Measurements from ENCODE around the gene CNTNAP2. TPM values are rescaled to one million over a fixed set of nuclear protein-coding genes. Genes with fewer than 3 reads are reported as not detected.

CNTNAP2 gene
- total RNA-seq, 2 donors from 2014 or later = 171 to 228 TPM

DNA sequence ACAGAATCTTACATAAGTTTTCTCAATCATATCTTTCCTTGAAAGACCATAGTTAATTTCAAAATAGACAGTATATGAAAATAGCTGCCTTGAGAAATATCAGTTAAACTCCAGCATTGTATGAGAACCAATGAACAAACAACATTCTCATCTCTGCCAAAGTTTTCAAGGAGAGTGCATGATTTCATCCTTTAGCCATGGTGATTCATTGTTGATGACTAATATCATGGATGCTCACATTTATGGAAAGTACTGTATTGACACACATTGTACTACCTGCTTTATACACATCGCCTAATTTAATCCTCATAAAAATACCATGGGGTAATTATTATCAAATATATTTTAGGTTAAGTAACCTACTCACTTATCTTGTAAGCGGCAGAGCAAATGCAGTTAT lies 250.3 kb downstream of the CNTNAP2 start:
- no peaks in the 10 kb centered on the region for H3K27me3 ChIP-seq (ENCODE audit: control insufficient read depth, insufficient read depth, low read length, poor library complexity, severe bottlenecking)
- TF ChIP-seq, protein P1, sequence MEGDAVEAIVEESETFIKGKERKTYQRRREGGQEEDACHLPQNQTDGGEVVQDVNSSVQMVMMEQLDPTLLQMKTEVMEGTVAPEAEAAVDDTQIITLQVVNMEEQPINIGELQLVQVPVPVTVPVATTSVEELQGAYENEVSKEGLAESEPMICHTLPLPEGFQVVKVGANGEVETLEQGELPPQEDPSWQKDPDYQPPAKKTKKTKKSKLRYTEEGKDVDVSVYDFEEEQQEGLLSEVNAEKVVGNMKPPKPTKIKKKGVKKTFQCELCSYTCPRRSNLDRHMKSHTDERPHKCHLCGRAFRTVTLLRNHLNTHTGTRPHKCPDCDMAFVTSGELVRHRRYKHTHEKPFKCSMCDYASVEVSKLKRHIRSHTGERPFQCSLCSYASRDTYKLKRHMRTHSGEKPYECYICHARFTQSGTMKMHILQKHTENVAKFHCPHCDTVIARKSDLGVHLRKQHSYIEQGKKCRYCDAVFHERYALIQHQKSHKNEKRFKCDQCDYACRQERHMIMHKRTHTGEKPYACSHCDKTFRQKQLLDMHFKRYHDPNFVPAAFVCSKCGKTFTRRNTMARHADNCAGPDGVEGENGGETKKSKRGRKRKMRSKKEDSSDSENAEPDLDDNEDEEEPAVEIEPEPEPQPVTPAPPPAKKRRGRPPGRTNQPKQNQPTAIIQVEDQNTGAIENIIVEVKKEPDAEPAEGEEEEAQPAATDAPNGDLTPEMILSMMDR (conservative IDR thresholded peaks at IDR 0.05) = no peak
- Mint-ChIP-seq H3K27me3 (ENCODE audit: insufficient read depth) (no peaks in the 10 kb centered on the region), H3K4me1 (no peaks in the 10 kb centered on the region), H3K27ac (no peak overlapping the region), H3K4me3 (no peak overlapping the region), H3K9me3 (no peaks in the 10 kb centered on the region), H3K36me3 (ENCODE audit: low read depth) (no peaks in the 10 kb centered on the region)
- no peak for DNase-seq
- no peaks in the 10 kb centered on the region for H3K36me3 ChIP-seq (ENCODE audit: control insufficient read depth, insufficient read depth, low read length)
- H3K27ac ChIP-seq (ENCODE audit: low read depth, low read length) = no peak overlapping the region
- H3K4me1 ChIP-seq (ENCODE audit: control insufficient read depth, insufficient read depth, low read length) = no peaks in the 10 kb centered on the region
- no peaks in the 10 kb centered on the region for H3K9me3 ChIP-seq (ENCODE audit: control insufficient read depth, low read length)
- H3K9ac ChIP-seq (ENCODE audit: extremely low read depth, low read length, poor library complexity, severe bottlenecking) = no peak overlapping the region
- WGBS, 2 experiments (ENCODE audit: insufficient coverage in 1 of 2, insufficient read length in 1 of 2) = 92% methylated on average over 2 of the region's 2 CpGs; no CpG with 5 or more reads in 1 of the 2 experiments
- no peak overlapping the region for H3K4me3 ChIP-seq (ENCODE audit: low read length)

DNA sequence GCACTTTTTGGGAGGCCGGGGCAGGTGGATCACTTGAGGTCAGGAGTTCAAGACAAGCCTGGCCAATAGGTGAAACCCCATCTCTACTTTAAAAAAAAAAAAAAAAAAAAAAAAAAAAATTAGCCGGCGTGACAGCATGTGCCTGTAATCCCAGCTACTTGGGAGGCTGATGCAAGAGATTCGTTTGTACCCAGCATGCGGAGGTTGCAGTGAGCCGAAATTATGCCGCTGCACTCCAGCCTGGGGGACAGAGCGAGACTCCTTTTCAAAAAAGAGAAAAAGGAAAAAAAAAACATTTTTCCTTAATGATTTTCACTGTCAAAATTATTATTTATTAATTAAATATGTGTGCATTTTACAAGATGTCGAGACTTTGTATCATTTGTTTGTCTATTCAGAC lies 253.6 kb downstream of the CNTNAP2 start:
- Histone ChIP-seq H3K4me3 (ENCODE audit: low read length) (no peak overlapping the region), H3K9me3 (ENCODE audit: control insufficient read depth, low read length) (no peaks in the 10 kb centered on the region), H3K27ac (ENCODE audit: low read depth, low read length) (no peak overlapping the region), H3K27me3 (ENCODE audit: control insufficient read depth, insufficient read depth, low read length, poor library complexity, severe bottlenecking) (no peaks in the 10 kb centered on the region), H3K36me3 (ENCODE audit: control insufficient read depth, insufficient read depth, low read length) (no peaks in the 10 kb centered on the region), H3K9ac (ENCODE audit: extremely low read depth, low read length, poor library complexity, severe bottlenecking) (no peak overlapping the region), H3K4me1 (ENCODE audit: control insufficient read depth, insufficient read depth, low read length) (no peaks in the 10 kb centered on the region)
- WGBS, 2 experiments (ENCODE audit: insufficient coverage in 1 of 2, insufficient read length in 1 of 2) = 80 to 93% methylated on average over 2 to 8 of the region's 9 CpGs
- peaks cover 5% of the 10 kb centered on the region for H3K4me1 Mint-ChIP-seq
- TF ChIP-seq, protein P1 (conservative IDR thresholded peaks at IDR 0.05) = no peak
- H3K27me3 Mint-ChIP-seq (ENCODE audit: insufficient read depth) = no peaks in the 10 kb centered on the region
- H3K9me3 Mint-ChIP-seq = no peaks in the 10 kb centered on the region
- no peak for DNase-seq
- no peak overlapping the region for H3K4me3 Mint-ChIP-seq
- H3K36me3 Mint-ChIP-seq (ENCODE audit: low read depth) = no peaks in the 10 kb centered on the region
- H3K27ac Mint-ChIP-seq = no peak overlapping the region

DNA sequence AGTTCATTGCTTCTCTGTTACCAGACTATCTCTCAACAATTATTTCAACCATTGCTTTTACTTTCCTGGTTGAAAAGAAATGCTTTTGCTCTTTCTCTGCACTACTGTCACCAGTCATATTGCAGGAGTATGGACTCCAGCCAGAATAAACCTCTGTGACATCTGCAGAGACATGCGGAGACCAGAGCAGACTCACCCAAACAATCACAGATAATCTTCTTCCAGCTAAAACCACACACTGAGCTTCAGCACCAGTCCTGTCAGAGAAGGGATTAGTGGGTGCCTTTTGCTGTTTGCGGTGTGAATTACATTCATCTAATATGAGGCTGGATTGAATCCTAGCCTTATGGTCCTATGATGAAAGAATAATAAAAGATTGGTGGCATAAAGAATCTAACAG lies 258.6 kb downstream of the CNTNAP2 start:
- H3K4me1 ChIP-seq (ENCODE audit: control insufficient read depth, insufficient read depth, low read length) = no peaks in the 10 kb centered on the region
- Mint-ChIP-seq H3K27ac (no peak overlapping the region), H3K36me3 (ENCODE audit: low read depth) (no peaks in the 10 kb centered on the region), H3K4me1 (peaks cover 5% of the 10 kb centered on the region), H3K9me3 (no peaks in the 10 kb centered on the region), H3K4me3 (no peak overlapping the region), H3K27me3 (ENCODE audit: insufficient read depth) (no peaks in the 10 kb centered on the region)
- no peak overlapping the region for H3K4me3 ChIP-seq (ENCODE audit: low read length)
- TF ChIP-seq, protein P1 (conservative IDR thresholded peaks at IDR 0.05) = no peak
- no peaks in the 10 kb centered on the region for H3K27me3 ChIP-seq (ENCODE audit: control insufficient read depth, insufficient read depth, low read length, poor library complexity, severe bottlenecking)
- H3K9me3 ChIP-seq (ENCODE audit: control insufficient read depth, low read length) = no peaks in the 10 kb centered on the region
- DNase-seq = no peak
- WGBS, 2 experiments (ENCODE audit: insufficient coverage in 1 of 2, insufficient read length in 1 of 2) = 93% methylated on average over 2 of the region's 2 CpGs; no CpG with 5 or more reads in 1 of the 2 experiments
- no peak overlapping the region for H3K27ac ChIP-seq (ENCODE audit: low read depth, low read length)
- no peak overlapping the region for H3K9ac ChIP-seq (ENCODE audit: extremely low read depth, low read length, poor library complexity, severe bottlenecking)
- H3K36me3 ChIP-seq (ENCODE audit: control insufficient read depth, insufficient read depth, low read length) = no peaks in the 10 kb centered on the region
